Endodermal cell (in vitro differentiated cells): ENCODE data around the gene CDH4. TPM values are rescaled to one million over a fixed set of nuclear protein-coding genes. Genes with fewer than 3 reads are reported as not detected.

Experiments
- DNase-seq: peaks from one replicate; pipeline ENCODE4 v3.0.0-alpha.2; 2017
- H3K27ac ChIP-seq: 2 replicates; pipeline ENCODE4 v1.5.1; 2013; ENCODE audit warnings: mild to moderate bottlenecking, low read depth, low read length, moderate library complexity
- H3K27me3 ChIP-seq: 2 replicates; pipeline ENCODE4 v1.6.1; 2013; ENCODE audit warnings: mild to moderate bottlenecking, low read length, moderate library complexity; ENCODE audit not compliant: insufficient read depth, control insufficient read depth, poor library complexity, severe bottlenecking
- H3K36me3 ChIP-seq: 2 replicates; pipeline ENCODE4 v1.7.0; 2013; ENCODE audit warnings: mild to moderate bottlenecking, low read length, moderate library complexity; ENCODE audit not compliant: control insufficient read depth, insufficient read depth
- H3K4me1 ChIP-seq: one replicate; pipeline ENCODE4 v1.7.0; 2013; ENCODE audit warnings: low read length; ENCODE audit not compliant: control insufficient read depth, insufficient read depth
- H3K4me3 ChIP-seq: 2 replicates; pipeline ENCODE4 v1.5.1; 2013; ENCODE audit warnings: mild to moderate bottlenecking, low read length, moderate library complexity
- H3K9ac ChIP-seq: 2 replicates; pipeline ENCODE4 v1.6.1; 2013; ENCODE audit warnings: mild to moderate bottlenecking, low read length, moderate library complexity; ENCODE audit not compliant: poor library complexity, severe bottlenecking; ENCODE audit errors: extremely low read depth
- H3K9me3 ChIP-seq: 2 replicates; pipeline ENCODE4 v1.6.1; 2013; ENCODE audit warnings: mild to moderate bottlenecking, low read length, moderate library complexity; ENCODE audit not compliant: control insufficient read depth
- H3K27ac Mint-ChIP-seq: 2 replicates; pipeline ENCODE4 v1.8.0; 2020; ENCODE audit warnings: mixed read lengths
- H3K27me3 Mint-ChIP-seq: 2 replicates; pipeline ENCODE4 v1.8.0; 2021; ENCODE audit warnings: mild to moderate bottlenecking, mixed read lengths; ENCODE audit not compliant: insufficient read depth
- H3K36me3 Mint-ChIP-seq: 2 replicates; pipeline ENCODE4 v1.8.0; 2020; ENCODE audit warnings: low read depth, mixed read lengths
- H3K4me1 Mint-ChIP-seq: 2 replicates; pipeline ENCODE4 v1.8.0; 2020; ENCODE audit warnings: mixed read lengths
- H3K4me3 Mint-ChIP-seq: 2 replicates; pipeline ENCODE4 v1.8.0; 2020; ENCODE audit warnings: mild to moderate bottlenecking, moderate library complexity, mixed read lengths
- H3K9me3 Mint-ChIP-seq: 2 replicates; pipeline ENCODE4 v1.8.0; 2020; ENCODE audit warnings: mild to moderate bottlenecking, mixed read lengths
- WGBS, 2 experiments: methylation state at CpG; one replicate each; pipeline versions ENCODE4 v1.1.5 to v1.1.7; 2013; ENCODE audit warnings: missing lambda C conversion rate in 2 of 2, mixed read lengths in 1 of 2; ENCODE audit not compliant: insufficient coverage in 1 of 2, insufficient read length in 1 of 2; 5-methylcytosine and 5-hydroxymethylcytosine counted together
- total RNA-seq, 2 donors: library from RNA; stranded (reverse); fragmentation: NEBNext Ultra II Directional in 1 of 2; extraction: Animal tissue kit (Norgen Biotek cat#: 25700) in 1 of 2; gene quantifications; 2 replicates in 1 of 2; 3 replicates in 1 of 2; pipeline ENCODE4 v1.2.1, GENCODE V29; 2021
- TF ChIP-seq, protein P1 (sequence below): fragments of 200-600 bp; sonication (generic); conservative IDR thresholded peaks from 2 replicates; pipeline ENCODE4 v1.5.0; 2021; ENCODE audit warnings: antibody characterized with exemption, mild to moderate bottlenecking

Gene CDH4
- total RNA-seq, 2 donors from 2014 or later: 1.8 to 5.8 TPM

DNA sequence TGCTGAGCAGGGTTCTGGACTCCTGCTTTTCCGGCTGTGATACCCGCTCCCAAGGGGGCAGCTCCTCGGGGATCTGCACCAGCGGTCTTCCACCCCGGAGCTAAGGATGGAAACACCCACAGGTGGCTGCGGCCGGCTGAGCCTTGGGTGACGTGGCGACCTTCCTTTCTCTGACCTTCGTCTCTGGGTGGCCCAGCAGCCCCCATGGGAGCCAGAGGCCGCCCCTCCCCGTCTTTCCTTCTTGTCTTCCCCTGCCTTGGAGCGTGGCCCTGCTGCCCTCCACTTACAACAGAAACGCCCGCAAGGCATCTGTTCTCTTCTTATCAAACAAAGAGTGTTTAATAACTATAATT, 407.9 kb downstream of the CDH4 start:
- Mint-ChIP-seq H3K9me3 (no peaks in the 10 kb centered on the region), H3K4me1 (no peaks in the 10 kb centered on the region), H3K27ac (no peak overlapping the region), H3K36me3 (no peaks in the 10 kb centered on the region), H3K27me3 (peaks cover 31% of the 10 kb centered on the region), H3K4me3 (no peak overlapping the region)
- no peaks in the 10 kb centered on the region for H3K4me1 ChIP-seq
- 91 to 100% methylated on average over 2 to 15 of the region's 15 CpGs for WGBS, 2 experiments
- no peak overlapping the region for H3K9ac ChIP-seq
- DNase-seq: no peak
- no peak overlapping the region for H3K27ac ChIP-seq
- TF ChIP-seq, protein P1, sequence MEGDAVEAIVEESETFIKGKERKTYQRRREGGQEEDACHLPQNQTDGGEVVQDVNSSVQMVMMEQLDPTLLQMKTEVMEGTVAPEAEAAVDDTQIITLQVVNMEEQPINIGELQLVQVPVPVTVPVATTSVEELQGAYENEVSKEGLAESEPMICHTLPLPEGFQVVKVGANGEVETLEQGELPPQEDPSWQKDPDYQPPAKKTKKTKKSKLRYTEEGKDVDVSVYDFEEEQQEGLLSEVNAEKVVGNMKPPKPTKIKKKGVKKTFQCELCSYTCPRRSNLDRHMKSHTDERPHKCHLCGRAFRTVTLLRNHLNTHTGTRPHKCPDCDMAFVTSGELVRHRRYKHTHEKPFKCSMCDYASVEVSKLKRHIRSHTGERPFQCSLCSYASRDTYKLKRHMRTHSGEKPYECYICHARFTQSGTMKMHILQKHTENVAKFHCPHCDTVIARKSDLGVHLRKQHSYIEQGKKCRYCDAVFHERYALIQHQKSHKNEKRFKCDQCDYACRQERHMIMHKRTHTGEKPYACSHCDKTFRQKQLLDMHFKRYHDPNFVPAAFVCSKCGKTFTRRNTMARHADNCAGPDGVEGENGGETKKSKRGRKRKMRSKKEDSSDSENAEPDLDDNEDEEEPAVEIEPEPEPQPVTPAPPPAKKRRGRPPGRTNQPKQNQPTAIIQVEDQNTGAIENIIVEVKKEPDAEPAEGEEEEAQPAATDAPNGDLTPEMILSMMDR: no peak
- no peaks in the 10 kb centered on the region for H3K9me3 ChIP-seq
- H3K27me3 ChIP-seq: no peaks in the 10 kb centered on the region
- no peak overlapping the region for H3K4me3 ChIP-seq
- no peaks in the 10 kb centered on the region for H3K36me3 ChIP-seq

DNA sequence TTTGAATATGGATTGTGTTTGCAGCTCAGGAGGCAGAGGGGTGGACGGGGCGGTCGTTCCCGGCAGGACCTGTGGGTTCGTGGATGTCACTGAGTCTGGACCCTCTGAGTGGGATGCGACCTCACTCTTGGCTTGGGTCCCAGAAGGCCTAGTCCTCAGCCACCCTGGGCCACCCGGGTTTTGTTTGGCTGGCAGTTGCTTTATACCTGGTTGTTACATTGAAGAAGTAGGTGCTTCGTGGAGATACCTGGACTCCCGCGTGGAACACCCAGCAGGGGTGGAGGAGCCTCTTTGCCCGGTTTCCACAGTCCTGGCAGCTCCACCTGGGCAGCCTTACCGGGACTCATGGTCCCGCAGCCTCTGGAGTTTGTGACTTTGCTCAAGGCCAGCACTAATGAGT, 408.5 kb downstream of the CDH4 start:
- H3K9me3 ChIP-seq: no peaks in the 10 kb centered on the region
- H3K9ac ChIP-seq: no peak overlapping the region
- 88 to 90% methylated on average over 6 to 13 of the region's 13 CpGs for WGBS, 2 experiments
- Mint-ChIP-seq H3K4me1 (no peaks in the 10 kb centered on the region), H3K36me3 (no peaks in the 10 kb centered on the region), H3K27me3 (peaks cover 27% of the 10 kb centered on the region), H3K9me3 (no peaks in the 10 kb centered on the region), H3K4me3 (no peak overlapping the region), H3K27ac (no peak overlapping the region)
- TF ChIP-seq, protein P1: no peak
- H3K27me3 ChIP-seq: no peaks in the 10 kb centered on the region
- no peaks in the 10 kb centered on the region for H3K36me3 ChIP-seq
- H3K4me3 ChIP-seq: no peak overlapping the region
- no peaks in the 10 kb centered on the region for H3K4me1 ChIP-seq
- no peak overlapping the region for H3K27ac ChIP-seq
- no peak for DNase-seq

DNA sequence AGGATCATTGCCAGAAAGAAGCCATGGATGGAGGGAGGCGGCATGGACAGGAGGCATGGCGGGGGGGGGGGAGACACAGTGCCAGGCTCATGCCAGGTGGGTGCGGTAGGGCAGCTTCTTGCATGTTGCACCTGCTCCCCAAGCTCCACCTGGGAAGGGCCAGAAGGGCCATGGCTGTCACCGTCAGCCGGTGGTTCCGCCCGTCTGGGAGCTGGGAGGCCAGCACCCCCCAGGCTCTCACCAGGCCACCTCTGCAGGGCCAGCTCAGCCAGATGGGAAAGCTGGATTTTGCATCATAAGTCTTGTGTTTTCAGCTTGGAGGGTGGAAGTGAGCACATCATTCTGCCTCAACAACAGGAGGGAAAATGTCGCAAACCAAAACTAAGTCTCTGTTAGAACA, 409.0 kb downstream of the CDH4 start:
- TF ChIP-seq, protein P1: no peak
- H3K27ac Mint-ChIP-seq: no peak overlapping the region
- H3K36me3 Mint-ChIP-seq: no peaks in the 10 kb centered on the region
- Histone ChIP-seq H3K4me1 (no peaks in the 10 kb centered on the region), H3K27ac (no peak overlapping the region), H3K27me3 (no peaks in the 10 kb centered on the region), H3K9ac (no peak overlapping the region), H3K4me3 (no peak overlapping the region), H3K9me3 (no peaks in the 10 kb centered on the region), H3K36me3 (no peaks in the 10 kb centered on the region)
- no peak overlapping the region for H3K4me3 Mint-ChIP-seq
- no peak for DNase-seq
- H3K4me1 Mint-ChIP-seq: no peaks in the 10 kb centered on the region
- peaks cover 23% of the 10 kb centered on the region for H3K27me3 Mint-ChIP-seq
- no peaks in the 10 kb centered on the region for H3K9me3 Mint-ChIP-seq
- 87 to 89% methylated on average over 2 to 8 of the region's 8 CpGs for WGBS, 2 experiments
